Measurements from ENCODE around the gene CARD19. TPM values are rescaled to one million over a fixed set of nuclear protein-coding genes. Genes with fewer than 3 reads are reported as not detected.
A peak's percentile ranks its signal among the peaks of the same experiment; 100 is the strongest.

CARD19 gene
- total RNA-seq, 1 experiment from 2014 or later: 54.5 TPM

DNA sequence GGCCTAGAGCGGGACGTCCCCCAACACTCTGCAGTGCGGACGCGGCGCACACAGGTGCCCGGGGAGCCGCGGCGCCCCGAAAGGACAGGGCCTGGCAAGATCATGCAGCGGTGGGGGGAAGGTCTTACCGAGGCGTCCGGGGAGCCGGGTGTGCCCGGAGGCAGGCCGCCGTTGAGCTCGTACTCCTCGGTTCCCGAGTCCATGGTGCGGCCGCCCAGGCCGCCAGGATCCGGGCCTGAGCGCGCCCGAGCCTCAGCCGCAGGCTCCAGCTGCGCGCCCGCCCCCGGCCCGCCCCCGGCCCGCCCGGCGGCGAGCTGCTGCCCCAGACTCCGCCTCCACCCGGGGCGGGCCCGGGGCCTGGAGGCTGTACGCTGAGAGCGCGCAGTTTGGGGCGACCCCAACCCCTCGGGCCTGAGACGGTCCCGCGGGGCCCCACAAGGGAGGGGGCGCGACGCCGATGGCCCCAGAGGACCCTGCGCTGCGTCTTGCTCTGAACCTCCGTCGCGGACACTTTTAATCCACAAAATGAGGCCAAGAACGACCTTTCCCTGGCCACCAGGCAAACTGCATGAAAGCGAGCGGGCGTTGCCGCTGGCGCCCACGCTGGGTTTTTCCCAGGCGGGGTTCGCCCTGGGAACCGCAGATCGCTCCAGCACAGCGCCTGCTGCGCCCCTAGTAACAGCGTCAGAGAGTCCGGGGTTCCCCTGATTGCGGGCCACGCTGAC lies 38.2 kb downstream of the CARD19 start, which contains the start of gene NINJ1:
Gene NINJ1, minus strand, starts transcription at position 237 of the 725 bp plus-strand sequence. Its CDS starts 34 bp downstream, at position 203.
- H3K27ac ChIP-seq (ENCODE audit: low read depth, low read length): peak within 1 kb of the TSS; percentile 83
- H3K4me1 ChIP-seq (ENCODE audit: control insufficient read depth in 1 of 2, insufficient read depth in 2 of 2, low read length in 2 of 2): peaks cover 17 to 25% of the 10 kb centered on the region in 2 experiments
- ATAC-seq: peak; percentile 88
- H2AFZ ChIP-seq (ENCODE audit: low read depth, low read length, poor library complexity, severe bottlenecking): peak within 1 kb of the TSS; percentile 18
- peak within 1 kb of the TSS; percentile 100 for H3K4me2 ChIP-seq (ENCODE audit: low read length)
- H3K9me2 ChIP-seq (ENCODE audit: insufficient read depth): no peaks in the 10 kb centered on the region
- RAD21 ChIA-PET (ENCODE audit: low non-redundant PET in 1 of 2, low total read pairs in 2 of 2, uncharacterized antibody in 2 of 2, unreplicated experiment in 2 of 2): no interaction called here
- no TSS peak for BruUV-seq (replicated peaks)
- intact Hi-C loops (cut with micrococcal nuclease): no loop called here
- peak; percentile 21 for TF ChIP-seq TCF7L2 (IDR thresholded peaks at IDR 0.05; ENCODE audit: borderline replicate concordance, extremely low read depth, insufficient read depth, insufficient read length)
- no peak for TF ChIP-seq CBX3 (IDR thresholded peaks at IDR 0.05; ENCODE audit: low read depth)
- no peak for TF ChIP-seq ZNF274 (IDR thresholded peaks at IDR 0.05; ENCODE audit: low read depth, low read length)
- TF ChIP-seq, protein P1, sequence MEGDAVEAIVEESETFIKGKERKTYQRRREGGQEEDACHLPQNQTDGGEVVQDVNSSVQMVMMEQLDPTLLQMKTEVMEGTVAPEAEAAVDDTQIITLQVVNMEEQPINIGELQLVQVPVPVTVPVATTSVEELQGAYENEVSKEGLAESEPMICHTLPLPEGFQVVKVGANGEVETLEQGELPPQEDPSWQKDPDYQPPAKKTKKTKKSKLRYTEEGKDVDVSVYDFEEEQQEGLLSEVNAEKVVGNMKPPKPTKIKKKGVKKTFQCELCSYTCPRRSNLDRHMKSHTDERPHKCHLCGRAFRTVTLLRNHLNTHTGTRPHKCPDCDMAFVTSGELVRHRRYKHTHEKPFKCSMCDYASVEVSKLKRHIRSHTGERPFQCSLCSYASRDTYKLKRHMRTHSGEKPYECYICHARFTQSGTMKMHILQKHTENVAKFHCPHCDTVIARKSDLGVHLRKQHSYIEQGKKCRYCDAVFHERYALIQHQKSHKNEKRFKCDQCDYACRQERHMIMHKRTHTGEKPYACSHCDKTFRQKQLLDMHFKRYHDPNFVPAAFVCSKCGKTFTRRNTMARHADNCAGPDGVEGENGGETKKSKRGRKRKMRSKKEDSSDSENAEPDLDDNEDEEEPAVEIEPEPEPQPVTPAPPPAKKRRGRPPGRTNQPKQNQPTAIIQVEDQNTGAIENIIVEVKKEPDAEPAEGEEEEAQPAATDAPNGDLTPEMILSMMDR (IDR thresholded peaks at IDR 0.05 in 2 of 3, conservative IDR thresholded peaks at IDR 0.05 in 1 of 3; ENCODE audit: borderline replicate concordance in 1 of 3, insufficient read depth in 1 of 3, low read depth in 2 of 3, low read length in 2 of 3): no peak
- TF ChIP-seq EZH2 (IDR thresholded peaks at IDR 0.05): no peak
- TF ChIP-seq SIN3A (IDR thresholded peaks at IDR 0.05; ENCODE audit: low read depth): no peak
- no peak for TF ChIP-seq EGR1 (IDR thresholded peaks at IDR 0.05; ENCODE audit: low read depth)
- no peak for TF ChIP-seq SRF (IDR thresholded peaks at IDR 0.05; ENCODE audit: low read depth)
- no peak for TF ChIP-seq ELF1 (IDR thresholded peaks at IDR 0.05; ENCODE audit: borderline replicate concordance, low read depth)
- TF ChIP-seq, protein P2, sequence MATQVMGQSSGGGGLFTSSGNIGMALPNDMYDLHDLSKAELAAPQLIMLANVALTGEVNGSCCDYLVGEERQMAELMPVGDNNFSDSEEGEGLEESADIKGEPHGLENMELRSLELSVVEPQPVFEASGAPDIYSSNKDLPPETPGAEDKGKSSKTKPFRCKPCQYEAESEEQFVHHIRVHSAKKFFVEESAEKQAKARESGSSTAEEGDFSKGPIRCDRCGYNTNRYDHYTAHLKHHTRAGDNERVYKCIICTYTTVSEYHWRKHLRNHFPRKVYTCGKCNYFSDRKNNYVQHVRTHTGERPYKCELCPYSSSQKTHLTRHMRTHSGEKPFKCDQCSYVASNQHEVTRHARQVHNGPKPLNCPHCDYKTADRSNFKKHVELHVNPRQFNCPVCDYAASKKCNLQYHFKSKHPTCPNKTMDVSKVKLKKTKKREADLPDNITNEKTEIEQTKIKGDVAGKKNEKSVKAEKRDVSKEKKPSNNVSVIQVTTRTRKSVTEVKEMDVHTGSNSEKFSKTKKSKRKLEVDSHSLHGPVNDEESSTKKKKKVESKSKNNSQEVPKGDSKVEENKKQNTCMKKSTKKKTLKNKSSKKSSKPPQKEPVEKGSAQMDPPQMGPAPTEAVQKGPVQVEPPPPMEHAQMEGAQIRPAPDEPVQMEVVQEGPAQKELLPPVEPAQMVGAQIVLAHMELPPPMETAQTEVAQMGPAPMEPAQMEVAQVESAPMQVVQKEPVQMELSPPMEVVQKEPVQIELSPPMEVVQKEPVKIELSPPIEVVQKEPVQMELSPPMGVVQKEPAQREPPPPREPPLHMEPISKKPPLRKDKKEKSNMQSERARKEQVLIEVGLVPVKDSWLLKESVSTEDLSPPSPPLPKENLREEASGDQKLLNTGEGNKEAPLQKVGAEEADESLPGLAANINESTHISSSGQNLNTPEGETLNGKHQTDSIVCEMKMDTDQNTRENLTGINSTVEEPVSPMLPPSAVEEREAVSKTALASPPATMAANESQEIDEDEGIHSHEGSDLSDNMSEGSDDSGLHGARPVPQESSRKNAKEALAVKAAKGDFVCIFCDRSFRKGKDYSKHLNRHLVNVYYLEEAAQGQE (IDR thresholded peaks at IDR 0.05; ENCODE audit: low read depth): no peak
- no peak for TF ChIP-seq FOSL1 (IDR thresholded peaks at IDR 0.05; ENCODE audit: low read depth)
- no peak for TF ChIP-seq POLR2A (IDR thresholded peaks at IDR 0.05; ENCODE audit: borderline replicate concordance, extremely low read depth, insufficient read depth, insufficient read length)
- peak; percentile 86; the same call in 1 of the 2 replicates for TF ChIP-seq ZFX (IDR thresholded peaks at IDR 0.05)
- TF ChIP-seq, protein P3, sequence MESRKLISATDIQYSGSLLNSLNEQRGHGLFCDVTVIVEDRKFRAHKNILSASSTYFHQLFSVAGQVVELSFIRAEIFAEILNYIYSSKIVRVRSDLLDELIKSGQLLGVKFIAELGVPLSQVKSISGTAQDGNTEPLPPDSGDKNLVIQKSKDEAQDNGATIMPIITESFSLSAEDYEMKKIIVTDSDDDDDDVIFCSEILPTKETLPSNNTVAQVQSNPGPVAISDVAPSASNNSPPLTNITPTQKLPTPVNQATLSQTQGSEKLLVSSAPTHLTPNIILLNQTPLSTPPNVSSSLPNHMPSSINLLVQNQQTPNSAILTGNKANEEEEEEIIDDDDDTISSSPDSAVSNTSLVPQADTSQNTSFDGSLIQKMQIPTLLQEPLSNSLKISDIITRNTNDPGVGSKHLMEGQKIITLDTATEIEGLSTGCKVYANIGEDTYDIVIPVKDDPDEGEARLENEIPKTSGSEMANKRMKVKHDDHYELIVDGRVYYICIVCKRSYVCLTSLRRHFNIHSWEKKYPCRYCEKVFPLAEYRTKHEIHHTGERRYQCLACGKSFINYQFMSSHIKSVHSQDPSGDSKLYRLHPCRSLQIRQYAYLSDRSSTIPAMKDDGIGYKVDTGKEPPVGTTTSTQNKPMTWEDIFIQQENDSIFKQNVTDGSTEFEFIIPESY (IDR thresholded peaks at IDR 0.05; ENCODE audit: extremely low read depth, insufficient replicate concordance, low read length): no peak
- TF ChIP-seq POLR2AphosphoS5 (IDR thresholded peaks at IDR 0.05; ENCODE audit: low read depth, low read length): peak; percentile 82
- CTCF ChIA-PET: interaction anchor here (0.9 to 1.0 kb wide), 3 partner anchors 14 to 27 kb away, joined by 3 to 4 read pairs (median 3); no protein-coding TSS in a partner anchor
- POLR2A ChIA-PET: interaction anchor here (0.9 to 1.6 kb wide), 6 partner anchors 8 to 36 kb away, joined by 3 to 7 read pairs (median 3); no protein-coding TSS in a partner anchor
- H3K27me3 ChIP-seq (ENCODE audit: insufficient read depth, low read length): no peaks in the 10 kb centered on the region
- peak within 1 kb of the TSS; percentile 87 for H3K9ac ChIP-seq (ENCODE audit: low read length)
- H3K9me3 ChIP-seq (ENCODE audit: control insufficient read depth in 1 of 2, insufficient read depth in 1 of 2, low read depth in 1 of 2, low read length in 2 of 2): no peaks in the 10 kb centered on the region
- H3K4me3 ChIP-seq (replicated peaks in 1 of 2; ENCODE audit: low read depth in 1 of 2, low read length in 2 of 2): peak within 1 kb of the TSS; percentile 73 to 87
- DNase-seq (ENCODE audit: low read depth, low spot score): peak; percentile 4
- no peaks in the 10 kb centered on the region for H4K20me1 ChIP-seq (ENCODE audit: insufficient read depth)
- no peaks in the 10 kb centered on the region for H3K36me3 ChIP-seq (ENCODE audit: control insufficient read depth in 1 of 2, insufficient read depth in 2 of 2, low read length in 2 of 2)
- H3K79me2 ChIP-seq (ENCODE audit: insufficient read depth, low read length): peaks cover 22% of the 10 kb centered on the region; the same call in 1 of the 2 replicates
